ENCODE data around the gene TRIM33.
"Not testable (repeated sequence)": the region's sequence is repeated elsewhere in the genome, so short reads cannot be mapped to it uniquely, and the experiment has no call there.

DNA sequence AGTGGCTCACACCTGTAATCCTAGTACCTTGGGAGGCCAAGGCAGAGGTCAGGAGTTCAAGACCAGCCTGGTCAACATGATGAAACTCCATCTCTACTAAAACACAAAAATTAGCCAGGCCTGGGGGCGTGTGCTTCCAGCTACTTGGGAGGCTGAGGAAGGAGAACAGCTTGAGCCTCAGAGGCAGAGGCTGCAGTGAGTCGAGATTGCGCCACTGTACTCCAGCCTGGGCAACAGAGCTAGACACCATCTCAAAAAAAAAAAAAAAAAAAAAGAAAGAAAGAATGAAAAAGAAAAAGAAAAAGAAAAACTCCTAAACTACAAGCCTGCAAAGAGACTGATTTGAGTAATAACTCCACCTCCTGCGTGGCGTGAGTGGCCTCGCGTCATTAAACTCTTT is 92.1 kb downstream of the TRIM33 start:
- not testable (repeated sequence) for TF ChIP-seq EZH2 (IDR thresholded peaks at IDR 0.05; ENCODE audit: insufficient read depth, poor library complexity, severe bottlenecking); EZH2phosphoT487 (IDR thresholded peaks at IDR 0.05; ENCODE audit: insufficient read depth, low read depth)

Data from GM23248 (cell line).